ENCODE results near the gene APCDD1. TPM values are rescaled to one million over a fixed set of nuclear protein-coding genes. Genes with fewer than 3 reads are reported as not detected.

Gene APCDD1
- total RNA-seq, 3 donors from 2014 or later = 0.21 TPM; not detected in 2

GRCh38 chr18:10511236-10511635 lies 56.8 kb downstream of the APCDD1 start:
- no peaks in the 10 kb centered on the region for H3K4me1 Mint-ChIP-seq (ENCODE audit: low read depth)
- no peak overlapping the region for H3K4me3 Mint-ChIP-seq
- H3K9me3 Mint-ChIP-seq = peaks cover 14% of the 10 kb centered on the region
- H3K36me3 Mint-ChIP-seq (ENCODE audit: insufficient read depth) = no peaks in the 10 kb centered on the region
- H3K27me3 Mint-ChIP-seq (ENCODE audit: low read depth) = peaks cover 28% of the 10 kb centered on the region
- DNase-seq = no peak
- no peak for ATAC-seq

GRCh38 chr18:10514082-10514481 lies 59.6 kb downstream of the APCDD1 start:
- H3K27me3 Mint-ChIP-seq (ENCODE audit: low read depth) = peaks cover 52% of the 10 kb centered on the region
- H3K36me3 Mint-ChIP-seq (ENCODE audit: insufficient read depth) = no peaks in the 10 kb centered on the region
- peaks cover 4% of the 10 kb centered on the region for H3K9me3 Mint-ChIP-seq
- no peak overlapping the region for H3K4me3 Mint-ChIP-seq
- ATAC-seq (no peak), DNase-seq (no peak)
- H3K4me1 Mint-ChIP-seq (ENCODE audit: low read depth) = no peaks in the 10 kb centered on the region

- Mint-ChIP-seq H3K9me3 (peaks cover 4% of the 10 kb centered on the region), H3K4me3 (no peak overlapping the region), H3K27me3 (ENCODE audit: low read depth) (peaks cover 57% of the 10 kb centered on the region), H3K4me1 (ENCODE audit: low read depth) (peaks cover under 1% of the 10 kb centered on the region), H3K36me3 (ENCODE audit: insufficient read depth) (no peaks in the 10 kb centered on the region)
- ATAC-seq (no peak), DNase-seq (no peak)
Measured at GRCh38 chr18:10514601-10515000, 60.2 kb downstream of the APCDD1 start.

- ATAC-seq (no peak), DNase-seq (no peak)
- peaks cover 4% of the 10 kb centered on the region for H3K9me3 Mint-ChIP-seq
- H3K27me3 Mint-ChIP-seq (ENCODE audit: low read depth) = peaks cover 58% of the 10 kb centered on the region
- H3K4me1 Mint-ChIP-seq (ENCODE audit: low read depth) = peaks cover 5% of the 10 kb centered on the region
- no peaks in the 10 kb centered on the region for H3K36me3 Mint-ChIP-seq (ENCODE audit: insufficient read depth)
- H3K4me3 Mint-ChIP-seq = no peak overlapping the region
Measured at GRCh38 chr18:10515456-10515855, 61.0 kb downstream of the APCDD1 start.

GRCh38 chr18:10516078-10516477 lies 61.6 kb downstream of the APCDD1 start:
- Mint-ChIP-seq H3K4me3 (no peak overlapping the region), H3K36me3 (ENCODE audit: insufficient read depth) (no peaks in the 10 kb centered on the region), H3K4me1 (ENCODE audit: low read depth) (peaks cover 5% of the 10 kb centered on the region), H3K27me3 (ENCODE audit: low read depth) (peaks cover 58% of the 10 kb centered on the region), H3K9me3 (peaks cover 4% of the 10 kb centered on the region)
- DNase-seq (no peak), ATAC-seq (no peak)

GRCh38 chr18:10518595-10519255 lies 64.3 kb downstream of the APCDD1 start:
- no peak for ATAC-seq
- H3K27me3 Mint-ChIP-seq (ENCODE audit: low read depth) = peaks cover 46% of the 10 kb centered on the region

GRCh38 chr18:10519366-10519765 lies 64.9 kb downstream of the APCDD1 start:
- Mint-ChIP-seq H3K4me1 (ENCODE audit: low read depth) (peaks cover 9% of the 10 kb centered on the region), H3K9me3 (peaks cover 4% of the 10 kb centered on the region), H3K4me3 (no peak overlapping the region), H3K27me3 (ENCODE audit: low read depth) (peaks cover 40% of the 10 kb centered on the region), H3K36me3 (ENCODE audit: insufficient read depth) (no peaks in the 10 kb centered on the region)
- no peak for DNase-seq
- no peak for ATAC-seq

More at GRCh38 chr18:10518595-10519255, 64.3 kb downstream of the APCDD1 start:
- no peak for DNase-seq
- Mint-ChIP-seq H3K4me1 (ENCODE audit: low read depth) (peaks cover 5% of the 10 kb centered on the region), H3K36me3 (ENCODE audit: insufficient read depth) (no peaks in the 10 kb centered on the region), H3K9me3 (peaks cover 4% of the 10 kb centered on the region), H3K4me3 (no peak overlapping the region)

- H3K4me1 Mint-ChIP-seq (ENCODE audit: low read depth) = peaks cover 18% of the 10 kb centered on the region
- peak; percentile 85 to 89 for ATAC-seq
Measured at GRCh38 chr18:10519999-10520935, 65.8 kb downstream of the APCDD1 start.

GRCh38 chr18:10521566-10521965 lies 67.1 kb downstream of the APCDD1 start:
- Mint-ChIP-seq H3K4me1 (ENCODE audit: low read depth) (peaks cover 22% of the 10 kb centered on the region), H3K9me3 (peaks cover 4% of the 10 kb centered on the region), H3K27me3 (ENCODE audit: low read depth) (peaks cover 28% of the 10 kb centered on the region), H3K4me3 (no peak overlapping the region), H3K36me3 (ENCODE audit: insufficient read depth) (no peaks in the 10 kb centered on the region)
- no peak for ATAC-seq
- DNase-seq = no peak

More at GRCh38 chr18:10519999-10520935, 65.8 kb downstream of the APCDD1 start:
- Mint-ChIP-seq H3K27me3 (ENCODE audit: low read depth) (peaks cover 38% of the 10 kb centered on the region), H3K9me3 (peaks cover 4% of the 10 kb centered on the region), H3K36me3 (ENCODE audit: insufficient read depth) (no peaks in the 10 kb centered on the region), H3K4me3 (no peak overlapping the region)
- peak; percentile 44 for DNase-seq

- H3K27me3 Mint-ChIP-seq (ENCODE audit: low read depth) = peaks cover 18% of the 10 kb centered on the region
- no peak overlapping the region for H3K4me3 Mint-ChIP-seq
- no peak for ATAC-seq
Measured at GRCh38 chr18:10522574-10522973, 68.1 kb downstream of the APCDD1 start.

GRCh38 chr18:10523544-10523943 lies 69.1 kb downstream of the APCDD1 start:
- DNase-seq = no peak
- no peaks in the 10 kb centered on the region for H3K9me3 Mint-ChIP-seq
- H3K36me3 Mint-ChIP-seq (ENCODE audit: insufficient read depth) = no peaks in the 10 kb centered on the region
- ATAC-seq = no peak
- H3K27me3 Mint-ChIP-seq (ENCODE audit: low read depth) = peaks cover 11% of the 10 kb centered on the region
- H3K4me3 Mint-ChIP-seq = no peak overlapping the region
- peaks cover 36% of the 10 kb centered on the region for H3K4me1 Mint-ChIP-seq (ENCODE audit: low read depth)

More at GRCh38 chr18:10522574-10522973, 68.1 kb downstream of the APCDD1 start:
- no peaks in the 10 kb centered on the region for H3K36me3 Mint-ChIP-seq (ENCODE audit: insufficient read depth)
- no peak for DNase-seq
- H3K4me1 Mint-ChIP-seq (ENCODE audit: low read depth) = peaks cover 29% of the 10 kb centered on the region
- peaks cover under 1% of the 10 kb centered on the region for H3K9me3 Mint-ChIP-seq

GRCh38 chr18:10524507-10525370 lies 70.3 kb downstream of the APCDD1 start:
- H3K4me1 Mint-ChIP-seq (ENCODE audit: low read depth) = peaks cover 46% of the 10 kb centered on the region
- ATAC-seq = no peak
- DNase-seq = no peak
- peaks cover 1% of the 10 kb centered on the region for H3K36me3 Mint-ChIP-seq (ENCODE audit: insufficient read depth)
- H3K9me3 Mint-ChIP-seq = no peaks in the 10 kb centered on the region
- H3K27me3 Mint-ChIP-seq (ENCODE audit: low read depth) = no peaks in the 10 kb centered on the region
- peak overlapping the region; percentile 96 for H3K4me3 Mint-ChIP-seq

GRCh38 chr18:10525371-10525691 lies 70.9 kb downstream of the APCDD1 start:
- H3K4me1 Mint-ChIP-seq (ENCODE audit: low read depth) = peaks cover 48% of the 10 kb centered on the region
- peak overlapping the region; percentile 96 for H3K4me3 Mint-ChIP-seq
- no peaks in the 10 kb centered on the region for H3K27me3 Mint-ChIP-seq (ENCODE audit: low read depth)
- DNase-seq (no peak), ATAC-seq (no peak)
- no peaks in the 10 kb centered on the region for H3K9me3 Mint-ChIP-seq
- H3K36me3 Mint-ChIP-seq (ENCODE audit: insufficient read depth) = peaks cover 1% of the 10 kb centered on the region
